ENCODE results near the gene ORM1.

DNA sequence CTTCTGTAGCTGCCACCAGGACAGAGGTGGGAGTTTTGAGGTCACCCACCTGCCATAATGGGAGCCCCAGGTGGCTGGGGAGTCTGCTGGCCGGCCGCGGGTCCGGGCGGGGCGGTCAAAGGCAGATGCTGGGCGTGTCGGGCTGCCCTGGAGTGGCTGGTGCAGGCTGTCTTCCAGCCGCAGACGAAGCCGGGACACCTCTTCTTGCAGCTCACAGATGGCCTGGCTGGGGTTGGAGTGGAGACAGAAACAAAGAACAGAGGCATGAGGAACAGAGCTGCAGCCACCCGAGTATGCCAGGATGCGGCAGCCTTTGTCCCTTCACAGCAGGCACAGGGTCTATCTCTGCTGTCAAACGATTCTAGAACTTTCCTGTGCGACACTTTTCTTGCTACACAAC, 24.8 kb downstream of the ORM1 start:
- no peak for TF ChIP-seq EZH2 (IDR thresholded peaks at IDR 0.05; ENCODE audit: low read length, missing control alignments)
- TF ChIP-seq, protein P1, sequence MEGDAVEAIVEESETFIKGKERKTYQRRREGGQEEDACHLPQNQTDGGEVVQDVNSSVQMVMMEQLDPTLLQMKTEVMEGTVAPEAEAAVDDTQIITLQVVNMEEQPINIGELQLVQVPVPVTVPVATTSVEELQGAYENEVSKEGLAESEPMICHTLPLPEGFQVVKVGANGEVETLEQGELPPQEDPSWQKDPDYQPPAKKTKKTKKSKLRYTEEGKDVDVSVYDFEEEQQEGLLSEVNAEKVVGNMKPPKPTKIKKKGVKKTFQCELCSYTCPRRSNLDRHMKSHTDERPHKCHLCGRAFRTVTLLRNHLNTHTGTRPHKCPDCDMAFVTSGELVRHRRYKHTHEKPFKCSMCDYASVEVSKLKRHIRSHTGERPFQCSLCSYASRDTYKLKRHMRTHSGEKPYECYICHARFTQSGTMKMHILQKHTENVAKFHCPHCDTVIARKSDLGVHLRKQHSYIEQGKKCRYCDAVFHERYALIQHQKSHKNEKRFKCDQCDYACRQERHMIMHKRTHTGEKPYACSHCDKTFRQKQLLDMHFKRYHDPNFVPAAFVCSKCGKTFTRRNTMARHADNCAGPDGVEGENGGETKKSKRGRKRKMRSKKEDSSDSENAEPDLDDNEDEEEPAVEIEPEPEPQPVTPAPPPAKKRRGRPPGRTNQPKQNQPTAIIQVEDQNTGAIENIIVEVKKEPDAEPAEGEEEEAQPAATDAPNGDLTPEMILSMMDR (conservative IDR thresholded peaks at IDR 0.05 in 1 of 2, IDR thresholded peaks at IDR 0.05 in 1 of 2; ENCODE audit: low read depth in 1 of 2, low read length in 2 of 2) = no peak
